Ovary (tissue), 9 donors: ENCODE data around the gene LRRTM4. TPM values are rescaled to one million over a fixed set of nuclear protein-coding genes. Genes with fewer than 3 reads are reported as not detected.

Experiments used
- DNase-seq, 5 donors: peaks; one replicate each; pipeline ENCODE4 v3.0.0-alpha.2; 2019 to 2020
- H3K27ac ChIP-seq, 2 donors: fragments of 200-600 bp; one replicate each; pipeline versions ENCODE4 v1.5.1 to v1.8.0; 2019 to 2022
- H3K27me3 ChIP-seq: fragments of 200-600 bp; one replicate; pipeline ENCODE4 v1.8.0; 2022
- H3K36me3 ChIP-seq: fragments of 200-600 bp; sonication (generic); one replicate; pipeline ENCODE4 v1.5.1; 2019
- H3K4me1 ChIP-seq: one replicate; pipeline ENCODE4 v1.8.1; 2013; ENCODE audit warnings: mild to moderate bottlenecking, moderate library complexity; ENCODE audit not compliant: insufficient read depth
- H3K4me3 ChIP-seq: fragments of 200-600 bp; sonication (generic); one replicate; pipeline ENCODE4 v1.5.1; 2017
- H3K9me3 ChIP-seq, 2 donors: fragments of 200-600 bp in 1 of 2; sonication (generic) in 1 of 2; one replicate each; pipeline versions ENCODE4 v1.5.1 to v1.8.1; 2013 to 2019; ENCODE audit warnings: mild to moderate bottlenecking in 1 of 2, moderate library complexity in 1 of 2
- EP300 ChIP-seq: sonication (generic); formaldehyde crosslinking; IDR thresholded peaks from one replicate; pipeline ENCODE4 v1.6.1; 2017; ENCODE audit warnings: antibody characterized with exemption
- POLR2A ChIP-seq: fragments of 450-650 bp; IDR thresholded peaks from one replicate; pipeline ENCODE4 v1.6.1; 2017; ENCODE audit warnings: antibody characterized with exemption, mild to moderate bottlenecking, moderate library complexity
- WGBS, 3 donors: extraction: QIAGEN DNeasy Blood & Tissue Kit in 1 of 3; methylation state at CpG; one replicate each; pipeline versions ENCODE4 v1.1.5 to v1.1.7; 2013 to 2017; 5-methylcytosine and 5-hydroxymethylcytosine counted together
- intact Hi-C, 4 donors: fragments of 100-400 bp; cut with DNase I; formaldehyde crosslinking; loops; one replicate each; pipeline versions ENCODE4 v1.11.0 to v1.15.1; 2022 to 2023
- polyA plus RNA-seq, 2 donors: library from polyadenylated mRNA; stranded (reverse); fragments of 200-250 nt in 1 of 2; fragments of 350-450 nt in 1 of 2; fragmentation: Illumina TruSeq in 1 of 2; extraction: RNeasy Lipid Tissue Mini Kit (QIAGEN cat#74804) in 1 of 2; gene quantifications; one replicate each; pipeline ENCODE4 v1.2.3, GENCODE V29; 2013 to 2014
- total RNA-seq, 7 donors: library from RNA; depleted of rRNA in 2 of 7; stranded (reverse); fragments of >200 nt in 2 of 7; fragmentation: NEBNext Ultra II Directional in 3 of 7; extraction: Animal tissue kit (Norgen Biotek cat#: 25700) in 3 of 7; gene quantifications; one replicate each; pipeline versions ENCODE4 v1.1.0 to v1.2.4, GENCODE V29; 2016 to 2023
- TF ChIP-seq, protein P1 (sequence below), 3 donors: fragments of 450-650 bp in 2 of 3; fragments of 200-600 bp in 1 of 3; IDR thresholded peaks; one replicate each; pipeline versions ENCODE4 v1.5.1 to v1.8.0; 2016 to 2022; ENCODE audit warnings: antibody characterized with exemption in 3 of 3, mild to moderate bottlenecking in 1 of 3
- donor health status: DM: no; HTN: no; CAD: no; lungs with moderate emphysema.
- donor health status: DM: no; HTN: no; CAD: no.
- donor health status: Bipolar disorder and iron deficiency.
- donor health status: DM: yes; HTN: yes; CAD: no.
- donor health status: DM: no; HTN: no; CAD: no.
- donor health status: DM: yes; HTN: yes; CAD: no.

Gene LRRTM4
- total and polyA plus RNA-seq, 9 donors: 0.01 to 2.2 (median 0.71) TPM; not detected in 2

DNA sequence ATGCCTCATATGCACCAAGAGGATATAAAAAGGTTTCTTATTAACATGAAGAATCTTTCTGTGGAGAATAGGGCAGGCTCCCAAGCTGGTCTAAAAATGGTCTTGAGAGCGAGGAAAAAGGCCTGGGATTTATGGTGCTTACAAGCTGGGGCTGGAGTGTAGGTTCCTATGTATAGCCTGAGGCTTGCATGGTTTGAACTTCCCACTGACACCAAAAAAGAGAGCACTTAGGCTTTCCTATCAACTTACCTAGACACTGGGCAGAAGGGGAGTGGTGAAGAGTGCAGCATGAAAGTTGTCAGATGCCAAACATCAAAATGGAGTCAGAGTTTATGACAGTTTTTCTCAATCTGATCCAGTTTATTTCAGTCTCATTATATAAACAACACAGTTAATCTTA lies 784.6 kb downstream of the LRRTM4 start:
- Histone ChIP-seq H3K4me3 (no peak overlapping the region), H3K27ac (no peak overlapping the region), H3K4me1 (no peaks in the 10 kb centered on the region), H3K9me3 (no peaks in the 10 kb centered on the region), H3K27me3 (no peaks in the 10 kb centered on the region), H3K36me3 (no peaks in the 10 kb centered on the region)
- no peak for TF ChIP-seq EP300
- TF ChIP-seq, protein P1, sequence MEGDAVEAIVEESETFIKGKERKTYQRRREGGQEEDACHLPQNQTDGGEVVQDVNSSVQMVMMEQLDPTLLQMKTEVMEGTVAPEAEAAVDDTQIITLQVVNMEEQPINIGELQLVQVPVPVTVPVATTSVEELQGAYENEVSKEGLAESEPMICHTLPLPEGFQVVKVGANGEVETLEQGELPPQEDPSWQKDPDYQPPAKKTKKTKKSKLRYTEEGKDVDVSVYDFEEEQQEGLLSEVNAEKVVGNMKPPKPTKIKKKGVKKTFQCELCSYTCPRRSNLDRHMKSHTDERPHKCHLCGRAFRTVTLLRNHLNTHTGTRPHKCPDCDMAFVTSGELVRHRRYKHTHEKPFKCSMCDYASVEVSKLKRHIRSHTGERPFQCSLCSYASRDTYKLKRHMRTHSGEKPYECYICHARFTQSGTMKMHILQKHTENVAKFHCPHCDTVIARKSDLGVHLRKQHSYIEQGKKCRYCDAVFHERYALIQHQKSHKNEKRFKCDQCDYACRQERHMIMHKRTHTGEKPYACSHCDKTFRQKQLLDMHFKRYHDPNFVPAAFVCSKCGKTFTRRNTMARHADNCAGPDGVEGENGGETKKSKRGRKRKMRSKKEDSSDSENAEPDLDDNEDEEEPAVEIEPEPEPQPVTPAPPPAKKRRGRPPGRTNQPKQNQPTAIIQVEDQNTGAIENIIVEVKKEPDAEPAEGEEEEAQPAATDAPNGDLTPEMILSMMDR (IDR thresholded peaks at IDR 0.05): no peak
- no peak for TF ChIP-seq POLR2A
- 84 to 90% (median 87%) methylated on average over 1 of the region's 1 CpG for WGBS, 3 donors
- intact Hi-C loops: no loop called here
- DNase-seq: no peak

DNA sequence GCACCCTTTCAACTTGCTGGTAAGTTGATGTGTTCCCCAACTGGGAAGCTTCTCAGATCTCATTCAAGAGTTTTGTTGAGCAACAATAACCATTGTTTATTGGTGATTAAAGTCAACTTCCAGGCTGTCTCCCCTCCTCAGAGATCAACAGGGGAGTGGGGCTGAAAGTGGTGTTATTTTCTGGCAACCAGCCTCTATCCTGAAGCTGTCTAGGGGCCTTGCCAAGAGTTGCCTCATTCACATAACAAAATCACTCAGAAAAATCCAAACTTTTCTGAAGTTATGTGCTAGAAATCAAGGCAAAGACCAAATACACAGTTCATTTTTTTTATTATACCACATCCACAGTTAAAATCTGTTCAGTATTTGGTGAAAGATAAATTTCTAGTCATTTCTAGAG lies 788.4 kb downstream of the LRRTM4 start:
- intact Hi-C loops: no loop called here
- H3K36me3 ChIP-seq: no peaks in the 10 kb centered on the region
- no peak overlapping the region for H3K4me3 ChIP-seq
- TF ChIP-seq POLR2A: no peak
- TF ChIP-seq EP300: no peak
- TF ChIP-seq, protein P1 (IDR thresholded peaks at IDR 0.05): no peak
- H3K27ac ChIP-seq: no peak overlapping the region
- no peaks in the 10 kb centered on the region for H3K9me3 ChIP-seq
- no peak for DNase-seq
- H3K4me1 ChIP-seq: no peaks in the 10 kb centered on the region
- H3K27me3 ChIP-seq: no peaks in the 10 kb centered on the region

DNA sequence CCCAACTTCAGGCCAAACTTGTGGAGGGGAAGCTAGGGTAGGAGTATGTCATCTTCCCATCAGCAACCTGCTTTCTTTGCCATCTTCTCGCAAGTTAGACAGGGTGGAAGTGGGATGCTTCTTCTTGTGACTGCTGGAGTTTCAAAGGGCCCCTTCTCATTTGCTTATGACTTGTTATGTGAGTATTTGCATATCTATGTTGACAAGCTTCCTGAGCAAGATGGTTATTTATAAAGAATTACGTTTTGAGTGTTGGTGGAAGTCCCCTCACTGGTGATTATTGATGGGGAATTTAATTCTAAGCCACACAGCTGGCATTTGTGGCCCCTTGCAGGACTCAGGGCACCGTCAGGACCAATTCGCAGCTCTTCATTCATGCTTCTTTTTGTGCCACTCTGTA lies 791.0 kb downstream of the LRRTM4 start:
- H3K27me3 ChIP-seq: no peaks in the 10 kb centered on the region
- DNase-seq: no peak
- no peaks in the 10 kb centered on the region for H3K36me3 ChIP-seq
- TF ChIP-seq, protein P1 (IDR thresholded peaks at IDR 0.05): no peak
- TF ChIP-seq EP300 (no peak), POLR2A (no peak)
- no peaks in the 10 kb centered on the region for H3K4me1 ChIP-seq
- WGBS, 3 donors: 78 to 88% (median 86%) methylated on average over 4 of the region's 4 CpGs
- no peaks in the 10 kb centered on the region for H3K9me3 ChIP-seq
- no peak overlapping the region for H3K4me3 ChIP-seq
- no peak overlapping the region for H3K27ac ChIP-seq
- intact Hi-C loops: no loop called here

DNA sequence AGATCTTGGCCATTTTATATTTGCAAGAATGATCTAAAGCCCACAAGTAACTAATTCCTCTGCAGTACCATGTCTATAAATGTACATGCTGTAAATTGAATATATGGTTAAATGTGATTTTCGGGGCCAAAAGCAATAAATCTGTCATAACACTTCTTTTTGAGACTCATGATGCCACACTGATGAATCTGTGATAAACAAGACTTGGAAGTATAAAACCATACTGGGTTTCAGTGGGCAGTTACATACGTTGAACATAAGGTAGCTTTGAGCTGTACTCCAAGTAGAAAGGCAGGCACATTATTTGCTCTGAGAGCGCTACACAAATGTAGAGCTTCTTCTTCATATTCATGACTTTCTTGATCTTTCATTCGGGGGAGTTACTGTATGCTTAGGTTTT lies 792.2 kb downstream of the LRRTM4 start:
- intact Hi-C loops: no loop called here
- 75 to 83% (median 81%) methylated on average over 4 of the region's 4 CpGs for WGBS, 3 donors

More for the DNA sequence above, 792.2 kb downstream of the LRRTM4 start:
- Histone ChIP-seq H3K4me1 (no peaks in the 10 kb centered on the region), H3K9me3 (no peaks in the 10 kb centered on the region), H3K4me3 (no peak overlapping the region), H3K27me3 (no peaks in the 10 kb centered on the region), H3K36me3 (no peaks in the 10 kb centered on the region), H3K27ac (no peak overlapping the region)
- no peak for TF ChIP-seq POLR2A
- TF ChIP-seq, protein P1 (IDR thresholded peaks at IDR 0.05): no peak
- no peak for TF ChIP-seq EP300
- no peak for DNase-seq
